Left lung (tissue), 10 donors: ENCODE measurements around the gene RDH14. TPM values are rescaled to one million over a fixed set of nuclear protein-coding genes. Genes with fewer than 3 reads are reported as not detected.

Source experiments
- ATAC-seq: fragments of 200-7000 bp; cut with Tn5 transposase; one replicate; pipeline ENCODE4 v1.9.1; 2020; ENCODE audit warnings: moderate library complexity
- DNase-seq, 4 donors: peaks; one replicate each; pipeline ENCODE4 v3.0.0-alpha.2; 2013 to 2020
- H3K27ac ChIP-seq, 2 donors: fragments of 200-600 bp; sonication (generic) in 1 of 2; one replicate each; pipeline versions ENCODE4 v1.5.0 to v1.8.0; 2020 to 2021
- H3K27me3 ChIP-seq, 2 donors: fragments of 200-600 bp; sonication (generic) in 1 of 2; one replicate each; pipeline versions ENCODE4 v1.5.0 to v1.8.0; 2020 to 2021
- H3K36me3 ChIP-seq, 2 donors: fragments of 200-600 bp; sonication (generic) in 1 of 2; one replicate each; pipeline versions ENCODE4 v1.5.0 to v1.8.0; 2020 to 2021
- H3K4me1 ChIP-seq, 2 donors: fragments of 200-600 bp; one replicate each; pipeline ENCODE4 v1.8.0; 2021
- H3K4me3 ChIP-seq, 2 donors: fragments of 200-600 bp; sonication (generic) in 1 of 2; one replicate each; pipeline versions ENCODE4 v1.5.0 to v1.8.0; 2020 to 2021; ENCODE audit warnings: mild to moderate bottlenecking in 1 of 2
- H3K9me3 ChIP-seq, 2 donors: fragments of 200-600 bp; sonication (generic) in 1 of 2; one replicate each; pipeline versions ENCODE4 v1.5.0 to v1.8.0; 2020 to 2021
- CTCF ChIP-seq, 2 donors: fragments of 200-600 bp; sonication (generic) in 1 of 2; IDR thresholded peaks; one replicate each; pipeline versions ENCODE4 v1.5.0 to v1.8.0; 2021; ENCODE audit warnings: antibody characterized with exemption in 2 of 2
- intact Hi-C, 2 donors: fragments of 100-400 bp; cut with DNase I; formaldehyde crosslinking; loops; one replicate each; pipeline versions ENCODE4 v1.11.2 to v1.14.2; 2022
- polyA plus RNA-seq, 6 donors: library from polyadenylated mRNA; unstranded; fragments of 120-200 nt; gene quantifications; one replicate each; pipeline ENCODE4 v1.2.1, GENCODE V29; 2013; ENCODE audit not compliant: insufficient read length in 6 of 6
- total RNA-seq, 2 donors: library from RNA; stranded (reverse); fragmentation: NEBNext Ultra II Directional; extraction: Animal tissue kit (Norgen Biotek cat#: 25700); gene quantifications; one replicate each; pipeline ENCODE4 v1.2.1, GENCODE V29; 2021
- donor health status: DM: no; HTN: yes; CAD: no.
- donor health status: DM: no; HTN: no; CAD: no.

Gene RDH14
- total and polyA plus RNA-seq, 8 donors = 19.6 to 45.6 (median 40.3) TPM

DNA sequence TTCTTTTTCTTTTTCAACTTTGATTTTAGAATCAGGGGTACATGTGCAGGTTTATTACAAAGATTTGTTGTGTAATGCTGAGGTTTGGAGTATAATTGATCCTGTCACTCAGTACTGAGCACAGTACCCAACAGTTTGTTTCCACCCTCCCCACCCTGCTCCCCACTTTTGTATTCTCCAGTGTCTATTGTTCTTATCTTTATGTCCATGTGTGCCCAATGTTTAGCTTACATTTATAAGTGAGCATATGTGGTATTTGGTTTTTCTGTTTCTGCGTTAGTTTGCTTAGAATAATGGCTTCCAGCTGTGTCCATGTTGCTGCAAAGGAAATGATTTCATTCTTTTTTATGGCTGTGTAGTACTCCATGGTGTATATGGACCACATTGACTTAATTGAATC lies 43.1 kb downstream of the RDH14 start:
- Histone ChIP-seq H3K9me3 (no peaks in the 10 kb centered on the region), H3K4me3 (no peak overlapping the region), H3K27me3 (no peaks in the 10 kb centered on the region), H3K36me3 (no peaks in the 10 kb centered on the region), H3K27ac (no peak overlapping the region), H3K4me1 (peaks cover 5% of the 10 kb centered on the region in 2 donors)
- ATAC-seq = no peak
- intact Hi-C loops = loop anchor here in 1 of 2 donors (10.0 kb wide), 1 partner anchor 1347 kb away; no protein-coding TSS in a partner anchor
- no peak for DNase-seq
- no peak for TF ChIP-seq CTCF (IDR thresholded peaks at IDR 0.05)

- no peaks in the 10 kb centered on the region for H3K9me3 ChIP-seq
- peaks cover 5% of the 10 kb centered on the region in 2 donors for H3K4me1 ChIP-seq
- intact Hi-C loops = loop anchor here in 1 of 2 donors (10.0 kb wide), 1 partner anchor 1349 kb away; no protein-coding TSS in a partner anchor
- ATAC-seq = no peak
- no peak overlapping the region for H3K4me3 ChIP-seq
- H3K27ac ChIP-seq = no peak overlapping the region
- no peaks in the 10 kb centered on the region for H3K27me3 ChIP-seq
- H3K36me3 ChIP-seq = no peaks in the 10 kb centered on the region
- no peak for DNase-seq
- no peak for TF ChIP-seq CTCF (IDR thresholded peaks at IDR 0.05)
These were observed 44.3 kb downstream of the RDH14 start for GRCh38 chr2:18516112-18516511.

DNA sequence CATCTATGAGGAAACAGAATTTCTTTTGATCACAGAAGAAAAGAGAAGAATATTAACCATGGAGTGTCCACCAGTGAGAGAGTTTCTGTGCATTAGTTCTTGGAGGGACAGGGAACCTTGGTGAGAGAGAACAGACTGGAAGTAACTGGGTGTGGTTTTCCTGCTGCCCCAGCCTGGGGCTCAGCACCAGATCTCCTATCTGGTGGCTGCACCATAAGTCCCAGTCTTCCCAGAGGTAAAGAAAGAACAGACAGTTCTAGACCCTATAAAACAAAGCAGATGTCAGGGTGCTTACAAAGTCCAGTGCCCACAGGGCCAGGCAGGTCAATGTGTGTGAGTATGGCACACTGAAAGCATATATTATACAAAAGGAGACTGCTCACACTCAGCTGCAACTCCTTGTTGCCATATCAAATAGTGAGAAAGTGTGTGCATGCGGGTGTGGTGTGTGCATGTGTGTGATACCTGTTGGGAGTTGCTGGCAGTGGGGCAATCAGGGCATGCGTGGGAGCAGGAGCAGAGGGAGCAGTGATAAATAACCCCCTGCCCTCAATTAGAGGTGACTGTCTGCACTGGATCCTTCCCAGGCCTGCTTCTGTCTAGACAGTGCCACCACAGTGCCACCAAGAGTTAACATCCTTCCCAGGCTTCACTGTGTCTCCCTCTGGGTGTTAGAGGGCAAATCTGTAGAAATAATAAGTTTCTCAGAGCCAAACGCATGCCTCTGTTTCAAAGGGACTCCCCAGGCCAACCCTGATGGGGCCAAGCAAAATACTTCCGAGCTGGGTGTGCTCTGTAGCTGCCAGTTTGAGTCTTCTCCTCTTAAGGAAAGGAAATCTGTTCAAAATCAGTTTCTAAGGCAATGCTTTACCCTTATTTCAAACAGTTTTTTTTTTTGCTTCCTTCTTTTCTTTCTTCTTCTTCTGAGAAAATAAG lies 45.7 kb downstream of the RDH14 start:
- H3K27me3 ChIP-seq = no peaks in the 10 kb centered on the region
- intact Hi-C loops = loop anchor here in 1 of 2 donors (10.0 kb wide), 1 partner anchor 1350 kb away; no protein-coding TSS in a partner anchor
- no peak overlapping the region for H3K4me3 ChIP-seq
- no peak overlapping the region for H3K27ac ChIP-seq
- DNase-seq = no peak
- H3K36me3 ChIP-seq = no peaks in the 10 kb centered on the region
- no peaks in the 10 kb centered on the region for H3K9me3 ChIP-seq
- no peak for ATAC-seq
- H3K4me1 ChIP-seq = no peaks in the 10 kb centered on the region
- no peak for TF ChIP-seq CTCF (IDR thresholded peaks at IDR 0.05)

DNA sequence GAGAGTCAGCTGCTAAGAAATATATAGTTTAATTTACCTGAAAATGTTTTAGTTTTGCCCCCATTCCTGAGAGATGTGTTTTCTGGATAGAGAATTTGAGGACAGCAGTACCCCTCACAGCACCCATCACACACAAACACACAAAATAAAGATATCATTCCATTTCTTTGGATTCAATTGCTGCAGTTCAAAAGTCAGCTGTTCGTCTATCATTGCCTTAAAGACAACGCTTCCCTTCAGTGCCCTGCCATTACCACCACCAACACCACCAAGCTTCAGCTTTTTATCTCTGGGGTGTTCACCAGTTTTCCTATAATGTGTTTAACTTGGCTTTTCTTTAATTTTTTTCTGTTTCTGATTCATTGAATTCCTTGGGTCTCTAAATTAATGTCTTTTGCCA lies 49.7 kb downstream of the RDH14 start:
- DNase-seq (no peak), ATAC-seq (no peak)
- Histone ChIP-seq H3K36me3 (no peaks in the 10 kb centered on the region), H3K9me3 (no peaks in the 10 kb centered on the region), H3K27ac (no peak overlapping the region), H3K4me1 (no peaks in the 10 kb centered on the region), H3K4me3 (no peak overlapping the region), H3K27me3 (no peaks in the 10 kb centered on the region)
- intact Hi-C loops = loop anchor here in 1 of 2 donors (10.0 kb wide), 1 partner anchor 1354 kb away; no protein-coding TSS in a partner anchor
- TF ChIP-seq CTCF (IDR thresholded peaks at IDR 0.05) = no peak

DNA sequence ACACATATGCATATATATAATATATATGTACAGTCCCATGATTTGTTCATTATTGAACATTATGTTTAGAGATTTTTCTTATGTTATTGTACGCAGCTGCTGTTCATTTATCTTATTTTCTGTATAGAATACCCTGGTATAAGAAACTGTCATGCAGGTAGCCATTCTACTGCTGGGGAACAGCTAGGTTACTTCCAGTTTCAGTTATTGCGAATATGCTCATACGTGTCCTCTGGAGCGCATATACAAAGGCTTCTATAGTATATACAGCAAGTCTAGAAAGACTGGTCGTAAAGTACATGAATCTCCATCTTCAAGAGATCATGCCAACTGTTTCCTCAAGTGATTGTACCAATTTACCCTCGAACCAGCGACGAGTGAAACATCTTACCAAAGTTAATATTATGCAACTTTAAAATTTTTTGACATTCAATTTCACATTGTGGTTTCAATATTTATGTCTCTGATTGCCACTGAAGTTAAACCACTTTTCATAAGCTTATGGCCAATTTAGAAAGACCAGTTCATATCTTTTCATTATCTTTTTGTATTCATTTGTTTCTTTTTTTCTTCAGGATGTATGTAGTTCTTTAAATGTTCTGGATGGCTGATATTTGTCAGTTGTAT lies 53.5 kb downstream of the RDH14 start:
- no peak for ATAC-seq
- Histone ChIP-seq H3K4me1 (no peaks in the 10 kb centered on the region), H3K27me3 (no peaks in the 10 kb centered on the region), H3K27ac (no peak overlapping the region), H3K4me3 (no peak overlapping the region), H3K9me3 (no peaks in the 10 kb centered on the region), H3K36me3 (no peaks in the 10 kb centered on the region)
- no peak for DNase-seq
- no peak for TF ChIP-seq CTCF (IDR thresholded peaks at IDR 0.05)
- intact Hi-C loops = no loop called here
